ENCODE data around the gene TOP2A. TPM values are rescaled to one million over a fixed set of nuclear protein-coding genes. Genes with fewer than 3 reads are reported as not detected.

TOP2A gene
- total and polyA plus RNA-seq, 9 of the 15 experiments (the other 6 are each of a cell fraction or from before 2014, with no cell fraction given): 133 to 347 (median 259) TPM

DNA sequence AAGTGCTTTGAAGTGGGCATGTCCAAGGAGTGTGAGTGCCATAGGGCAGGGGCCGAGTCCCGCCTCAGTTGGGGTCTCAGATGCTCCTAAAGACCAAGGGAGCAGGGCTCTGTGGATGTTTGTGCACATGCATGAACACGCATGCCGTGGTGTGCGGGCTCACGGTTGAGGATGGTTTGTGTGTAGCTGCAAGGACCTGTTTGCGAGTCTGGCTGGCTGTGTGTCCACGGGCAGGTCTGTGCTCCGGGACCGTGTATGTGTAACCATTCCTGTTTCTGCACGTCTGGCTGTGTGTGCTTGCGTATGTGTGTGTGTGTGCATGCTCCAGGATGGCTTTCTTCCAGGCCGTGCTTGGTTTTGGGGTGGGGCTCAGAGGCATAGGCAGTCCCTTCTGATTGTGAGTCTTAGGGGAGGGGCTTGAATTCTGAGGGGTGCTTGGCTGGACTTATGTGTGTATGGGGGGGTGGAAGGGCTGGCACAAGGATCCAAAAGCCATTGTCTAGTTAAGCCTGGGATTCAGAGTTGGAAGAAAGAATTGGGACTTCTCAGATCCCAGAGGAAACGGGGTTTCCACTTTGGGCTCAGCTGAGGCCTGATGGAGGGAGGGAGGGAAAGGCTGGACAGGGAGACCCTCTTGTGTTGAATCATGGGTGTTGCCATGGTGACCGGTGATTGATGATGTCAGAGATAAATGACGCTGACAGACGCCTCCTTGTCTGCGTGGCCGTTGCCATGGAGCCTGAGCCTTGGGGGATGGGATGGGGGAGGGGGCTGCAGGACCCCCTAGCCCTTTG lies 67.6 kb downstream of the TOP2A start (continued):
- TF ChIP-seq, protein P1, sequence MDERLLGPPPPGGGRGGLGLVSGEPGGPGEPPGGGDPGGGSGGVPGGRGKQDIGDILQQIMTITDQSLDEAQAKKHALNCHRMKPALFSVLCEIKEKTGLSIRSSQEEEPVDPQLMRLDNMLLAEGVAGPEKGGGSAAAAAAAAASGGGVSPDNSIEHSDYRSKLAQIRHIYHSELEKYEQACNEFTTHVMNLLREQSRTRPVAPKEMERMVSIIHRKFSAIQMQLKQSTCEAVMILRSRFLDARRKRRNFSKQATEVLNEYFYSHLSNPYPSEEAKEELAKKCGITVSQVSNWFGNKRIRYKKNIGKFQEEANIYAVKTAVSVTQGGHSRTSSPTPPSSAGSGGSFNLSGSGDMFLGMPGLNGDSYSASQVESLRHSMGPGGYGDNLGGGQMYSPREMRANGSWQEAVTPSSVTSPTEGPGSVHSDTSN (CRISPR knock-in tag; IDR thresholded peaks at IDR 0.05; ENCODE audit: low read depth): no peak
- TF ChIP-seq, protein P1 (tag; conservative IDR thresholded peaks at IDR 0.05; ENCODE audit: low read depth): peak; percentile 90
- TF ChIP-seq, protein P2, sequence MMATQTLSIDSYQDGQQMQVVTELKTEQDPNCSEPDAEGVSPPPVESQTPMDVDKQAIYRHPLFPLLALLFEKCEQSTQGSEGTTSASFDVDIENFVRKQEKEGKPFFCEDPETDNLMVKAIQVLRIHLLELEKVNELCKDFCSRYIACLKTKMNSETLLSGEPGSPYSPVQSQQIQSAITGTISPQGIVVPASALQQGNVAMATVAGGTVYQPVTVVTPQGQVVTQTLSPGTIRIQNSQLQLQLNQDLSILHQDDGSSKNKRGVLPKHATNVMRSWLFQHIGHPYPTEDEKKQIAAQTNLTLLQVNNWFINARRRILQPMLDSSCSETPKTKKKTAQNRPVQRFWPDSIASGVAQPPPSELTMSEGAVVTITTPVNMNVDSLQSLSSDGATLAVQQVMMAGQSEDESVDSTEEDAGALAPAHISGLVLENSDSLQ (IDR thresholded peaks at IDR 0.05): peak; percentile 90
- no peak for TF ChIP-seq SRSF7 (optimal IDR thresholded peaks at IDR 0.05; ENCODE audit: low read depth, low read length)
- TF ChIP-seq ATF7 (IDR thresholded peaks at IDR 0.05): no peak
- TF ChIP-seq BMI1 (IDR thresholded peaks at IDR 0.05; ENCODE audit: low read length): peak; percentile 23; the same call in 1 of the 2 replicates
- TF ChIP-seq, protein P3, sequence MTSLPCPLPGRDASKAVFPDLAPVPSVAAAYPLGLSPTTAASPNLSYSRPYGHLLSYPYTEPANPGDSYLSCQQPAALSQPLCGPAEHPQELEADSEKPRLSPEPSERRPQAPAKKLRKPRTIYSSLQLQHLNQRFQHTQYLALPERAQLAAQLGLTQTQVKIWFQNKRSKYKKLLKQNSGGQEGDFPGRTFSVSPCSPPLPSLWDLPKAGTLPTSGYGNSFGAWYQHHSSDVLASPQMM (CRISPR knock-in tag; IDR thresholded peaks at IDR 0.05): no peak
- TF ChIP-seq ATF1 (CRISPR knock-in tag; IDR thresholded peaks at IDR 0.05): no peak
- 0 out of 2 replicates have a peak, but pooled peaks have one; percentile 16 for TF ChIP-seq ATF1 (tag; IDR thresholded peaks at IDR 0.05)
- TF ChIP-seq SIN3B (IDR thresholded peaks at IDR 0.05; ENCODE audit: low read depth): no peak
- no peak for TF ChIP-seq ARID2 (IDR thresholded peaks at IDR 0.05)
- TF ChIP-seq RFX7 (CRISPR knock-in tag; IDR thresholded peaks at IDR 0.05): no peak
- TF ChIP-seq GABPA (tag; conservative IDR thresholded peaks at IDR 0.05; ENCODE audit: low read depth): no peak
- TF ChIP-seq, protein P4, sequence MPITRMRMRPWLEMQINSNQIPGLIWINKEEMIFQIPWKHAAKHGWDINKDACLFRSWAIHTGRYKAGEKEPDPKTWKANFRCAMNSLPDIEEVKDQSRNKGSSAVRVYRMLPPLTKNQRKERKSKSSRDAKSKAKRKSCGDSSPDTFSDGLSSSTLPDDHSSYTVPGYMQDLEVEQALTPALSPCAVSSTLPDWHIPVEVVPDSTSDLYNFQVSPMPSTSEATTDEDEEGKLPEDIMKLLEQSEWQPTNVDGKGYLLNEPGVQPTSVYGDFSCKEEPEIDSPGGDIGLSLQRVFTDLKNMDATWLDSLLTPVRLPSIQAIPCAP (CRISPR knock-in tag; IDR thresholded peaks at IDR 0.05; ENCODE audit: borderline replicate concordance): no peak
- 0 out of 2 replicates have a peak, but pooled peaks have one; percentile 61 for TF ChIP-seq ZBTB7A (IDR thresholded peaks at IDR 0.05; ENCODE audit: borderline replicate concordance, control insufficient read depth, low read depth, low read length)
- no peak for TF ChIP-seq PHB2 (IDR thresholded peaks at IDR 0.05; ENCODE audit: low read depth)
- peak; percentile 88 for TF ChIP-seq MEIS2 (IDR thresholded peaks at IDR 0.05; ENCODE audit: partially characterized antibody)
